IMR-90 (cell line): ENCODE data around the gene CD300LG. TPM values are rescaled to one million over a fixed set of nuclear protein-coding genes. Genes with fewer than 3 reads are reported as not detected.
A peak's percentile ranks its signal among the peaks of the same experiment; 100 is the strongest.

ENCODE experiments used
- ATAC-seq: fragments of 200-7000 bp; cut with Tn5 transposase; 2 replicates; pipeline ENCODE4 v1.9.1; 2020; ENCODE audit warnings: low read depth, mild to moderate bottlenecking, moderate library complexity
- BruUV-seq: library from RNA; stranded (reverse); fragments of 400-500 nt; replicated peaks from 2 replicates; lab custom pipeline; 2021; lab: Mats Ljungman, UMichigan
- CTCF ChIA-PET: fragments of 300-600 bp; formaldehyde crosslinking; extraction: SDS; loops from one replicate; lab custom pipeline; 2021; ENCODE audit warnings: antibody characterized with exemption; lab: Yijun Ruan, JAX
- POLR2A ChIA-PET: fragments of 300-600 bp; sonication (Branson Sonifier 250); formaldehyde crosslinking; loops from one replicate; lab custom pipeline; 2022; ENCODE audit warnings: antibody characterized with exemption; ENCODE audit not compliant: unreplicated experiment; lab: Charles Lee
- DNase-seq: peaks from one replicate; pipeline ENCODE4 v3.0.0; 2013
- H2AFZ ChIP-seq: replicated peaks from 2 replicates; pipeline ENCODE3; 2013; ENCODE audit warnings: low read length, mild to moderate bottlenecking; ENCODE audit not compliant: poor library complexity
- H2AK5ac ChIP-seq: 2 replicates; pipeline ENCODE4 v1.6.1; 2013; ENCODE audit warnings: low read depth, low read length, inconsistent platforms
- H2AK9ac ChIP-seq: replicated peaks from 2 replicates; pipeline ENCODE3; 2013; ENCODE audit warnings: mild to moderate bottlenecking, low read depth, low read length, moderate library complexity; ENCODE audit not compliant: poor library complexity
- H2BK120ac ChIP-seq: 2 replicates; pipeline ENCODE4 v1.6.1; 2013; ENCODE audit warnings: low read depth, low read length, inconsistent platforms
- H2BK15ac ChIP-seq: 3 replicates; pipeline ENCODE4 v1.6.1; 2013; ENCODE audit warnings: low read depth, low read length, inconsistent platforms
- H2BK20ac ChIP-seq: 2 replicates; pipeline ENCODE4 v1.6.1; 2013; ENCODE audit warnings: low read depth, mild to moderate bottlenecking, inconsistent platforms, low read length, moderate library complexity
- H2BK5ac ChIP-seq: 2 replicates; pipeline ENCODE4 v1.6.1; 2013; ENCODE audit warnings: mild to moderate bottlenecking, low read depth, low read length, inconsistent platforms; ENCODE audit not compliant: poor library complexity, severe bottlenecking
- H3K14ac ChIP-seq: replicated peaks from 2 replicates; pipeline ENCODE4 v1.6.1; 2013; ENCODE audit warnings: low read depth, low read length, inconsistent platforms
- H3K18ac ChIP-seq: 2 replicates; pipeline ENCODE4 v1.6.1; 2013; ENCODE audit warnings: low read depth, low read length, control low read depth
- H3K23ac ChIP-seq: 2 replicates; pipeline ENCODE4 v1.6.1; 2013; ENCODE audit warnings: low read depth, low read length, inconsistent platforms
- H3K27ac ChIP-seq: 2 replicates; pipeline ENCODE4 v1.5.1; 2013; ENCODE audit warnings: mild to moderate bottlenecking, control low read depth, low read length; ENCODE audit not compliant: insufficient read depth
- H3K27me3 ChIP-seq: 2 replicates; pipeline ENCODE4 v1.6.1; 2013; ENCODE audit warnings: low read length; ENCODE audit not compliant: control insufficient read depth, insufficient read depth
- H3K36me3 ChIP-seq: 2 replicates; pipeline ENCODE4 v1.6.1; 2013; ENCODE audit warnings: low read length, mixed read lengths; ENCODE audit not compliant: control insufficient read depth, insufficient read depth
- H3K4ac ChIP-seq: 2 replicates; pipeline ENCODE4 v1.6.1; 2013; ENCODE audit warnings: low read depth, low read length, inconsistent platforms
- H3K4me1 ChIP-seq: 2 replicates; pipeline ENCODE4 v1.6.1; 2013; ENCODE audit warnings: low read length, mixed read lengths; ENCODE audit not compliant: control insufficient read depth, insufficient read depth
- H3K4me2 ChIP-seq: 2 replicates; pipeline ENCODE4 v1.6.1; 2013; ENCODE audit warnings: low read depth, mild to moderate bottlenecking, control low read depth, low read length, moderate library complexity
- H3K4me3 ChIP-seq: 2 replicates; pipeline ENCODE4 v1.5.1; 2013; ENCODE audit warnings: low read depth, mild to moderate bottlenecking, control low read depth, low read length, moderate library complexity; ENCODE audit not compliant: insufficient read depth
- H3K56ac ChIP-seq: 2 replicates; pipeline ENCODE4 v1.6.1; 2013; ENCODE audit warnings: low read length, inconsistent platforms; ENCODE audit not compliant: insufficient read depth; ENCODE audit errors: extremely low read depth
- H3K79me1 ChIP-seq, 2 experiments: 2 replicates each; pipeline ENCODE4 v1.6.1; 2013; ENCODE audit warnings: low read length in 2 of 2, inconsistent platforms in 1 of 2, low read depth in 1 of 2
- H3K9ac ChIP-seq: 2 replicates; pipeline ENCODE4 v1.6.1; 2013; ENCODE audit warnings: low read depth, low read length, control low read depth
- H3K9me1 ChIP-seq: 2 replicates; pipeline ENCODE4 v1.6.1; 2013; ENCODE audit warnings: low read length, inconsistent platforms; ENCODE audit not compliant: insufficient read depth
- H3K9me3 ChIP-seq: 2 replicates; pipeline ENCODE4 v1.6.1; 2013; ENCODE audit warnings: low read length; ENCODE audit not compliant: control insufficient read depth, insufficient read depth
- H4K20me1 ChIP-seq: 2 replicates; pipeline ENCODE4 v1.6.1; 2013; ENCODE audit warnings: low read length, inconsistent platforms; ENCODE audit not compliant: insufficient read depth
- H4K5ac ChIP-seq: 2 replicates; pipeline ENCODE4 v1.6.1; 2013; ENCODE audit warnings: mild to moderate bottlenecking, low read depth, low read length, control low read depth
- H4K8ac ChIP-seq, 2 experiments: 2 replicates each; pipeline ENCODE4 v1.6.1; 2013; ENCODE audit warnings: low read depth in 2 of 2, low read length in 2 of 2, control low read depth in 1 of 2, inconsistent platforms in 1 of 2
- H4K91ac ChIP-seq: 2 replicates; pipeline ENCODE4 v1.6.1; 2013; ENCODE audit warnings: low read depth, low read length, inconsistent platforms; ENCODE audit not compliant: insufficient read depth
- BHLHE40 ChIP-seq: fragments of 150-350 bp; IDR thresholded peaks from 2 replicates; pipeline ENCODE4 v1.6.1; 2016; ENCODE audit warnings: mild to moderate bottlenecking, low read depth, low read length
- CEBPB ChIP-seq: IDR thresholded peaks from 2 replicates; pipeline ENCODE4 v1.6.1; 2012; ENCODE audit warnings: low read depth, low read length, improper control_type of control experiment
- CHD1 ChIP-seq: IDR thresholded peaks from 2 replicates; pipeline ENCODE4 v1.6.1; 2012; ENCODE audit warnings: low read depth, low read length, improper control_type of control experiment
- ELK1 ChIP-seq: fragments of 150-350 bp; IDR thresholded peaks from 2 replicates; pipeline ENCODE4 v1.6.1; 2016; ENCODE audit warnings: low read depth, mild to moderate bottlenecking, low read length, moderate library complexity, borderline replicate concordance
- FOS ChIP-seq: fragments of 150-350 bp; IDR thresholded peaks from 2 replicates; pipeline ENCODE4 v1.6.1; 2016; ENCODE audit warnings: low read depth, low read length
- POLR2A ChIP-seq: IDR thresholded peaks from 2 replicates; pipeline ENCODE4 v1.6.1; 2012; ENCODE audit warnings: mild to moderate bottlenecking, low read depth, low read length
- RAD21 ChIP-seq: IDR thresholded peaks from 2 replicates; pipeline ENCODE4 v1.6.1; 2012; ENCODE audit warnings: low read length, improper control_type of control experiment
- RFX5 ChIP-seq: IDR thresholded peaks from 2 replicates; pipeline ENCODE4 v1.8.0; 2012; ENCODE audit warnings: low read depth, mild to moderate bottlenecking, low read length, moderate library complexity
- SMC3 ChIP-seq: fragments of 150-350 bp; IDR thresholded peaks from 2 replicates; pipeline ENCODE4 v1.6.1; 2016; ENCODE audit warnings: low read depth, mild to moderate bottlenecking, antibody characterized with exemption, low read length, moderate library complexity
- WGBS, 2 experiments: methylation state at CpG; one replicate each; pipeline versions ENCODE4 v1.1.5 to v1.1.7; 2013; ENCODE audit warnings: missing lambda C conversion rate in 2 of 2; ENCODE audit not compliant: insufficient read length in 1 of 2; ENCODE audit errors: extremely low coverage in 2 of 2; 5-methylcytosine and 5-hydroxymethylcytosine counted together
- dilution Hi-C: fragments of 300-500 bp; cut with HindIII; formaldehyde crosslinking; loops from one replicate; pipeline ENCODE4 v1.14.3; 2018; ENCODE audit warnings: low sequenced_read_pairs; ENCODE audit not compliant: unreplicated experiment
- in situ Hi-C: fragments of 300-500 bp; cut with MboI; formaldehyde crosslinking; loops from 3 replicates; pipeline ENCODE4 v1.14.3; 2019; ENCODE audit warnings: low sequenced_read_pairs, inconsistent platforms, mixed read lengths
- intact Hi-C: fragments of 100-400 bp; cut with micrococcal nuclease; formaldehyde crosslinking; loops from 2 replicates; pipeline ENCODE4 v1.10.0; 2022
- polyA plus RNA-seq, 3 experiments: library from polyadenylated mRNA; depleted of rRNA; stranded (reverse); fragments of >200 nt; gene quantifications; 2 replicates each; pipeline ENCODE4 v1.2.3, GENCODE V29; 2012; ENCODE audit warnings: low replicate concordance in 1 of 3
- total RNA-seq: library from RNA; depleted of rRNA; stranded (reverse); fragments of >200 nt; gene quantifications from 2 replicates; pipeline ENCODE4 v1.2.3, GENCODE V29; 2012

CD300LG gene
- total and polyA plus RNA-seq, 2 of the 4 experiments (the other 2 are of a cell fraction) = not detected

DNA sequence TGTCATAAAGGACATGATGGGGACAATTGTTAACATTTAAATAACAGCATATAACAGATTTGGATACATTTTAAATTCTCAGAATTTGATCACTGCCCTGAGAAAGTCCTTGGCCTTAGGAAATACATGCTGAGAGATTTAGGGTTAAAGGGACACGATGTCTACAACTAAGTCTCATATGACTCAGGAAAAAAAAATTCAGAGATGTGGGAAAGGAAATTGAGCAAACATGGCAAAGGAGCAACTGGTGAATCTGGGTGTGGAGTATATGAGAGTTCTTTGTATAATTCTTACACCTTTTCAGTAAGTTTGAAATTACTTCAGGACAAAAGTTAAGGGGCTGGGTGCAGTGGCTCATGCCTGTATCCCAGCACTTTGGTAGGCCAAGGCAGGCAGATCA lies 32.3 kb upstream of the CD300LG start:
- dilution Hi-C loops = no loop called here
- peak; percentile 77 for DNase-seq
- Histone ChIP-seq H3K23ac (no peak overlapping the region), H3K14ac (0 out of 2 replicates have a peak overlapping the region, but pooled peaks have one; percentile 29), H4K5ac (peak overlapping the region; percentile 70), H2AK9ac (no peak overlapping the region), H3K4ac (peak overlapping the region; percentile 66), H3K9me1 (peaks cover 11% of the 10 kb centered on the region; the same call in 1 of the 2 replicates), H3K27ac (0 out of 2 replicates have a peak overlapping the region, but pooled peaks have one; percentile 5), H4K20me1 (no peaks in the 10 kb centered on the region), H3K4me3 (no peak overlapping the region), H3K9ac (no peak overlapping the region), H3K9me3 (no peaks in the 10 kb centered on the region), H4K8ac (peak overlapping the region in 1 of 2 experiments; percentile 49; a peak in 1 of 4 replicates), H3K4me1 (peaks cover 6% of the 10 kb centered on the region), H2BK15ac (no peak overlapping the region), H3K79me1 (peaks cover 3 to 12% of the 10 kb centered on the region in 2 experiments; a peak in 1 of 4 replicates), H3K27me3 (no peaks in the 10 kb centered on the region), H3K36me3 (peaks cover 24% of the 10 kb centered on the region), H3K4me2 (peak overlapping the region; percentile 52; the same call in 1 of the 2 replicates), H2BK120ac (peak overlapping the region; percentile 68; the same call in 1 of the 2 replicates), H2AK5ac (peak overlapping the region; percentile 70; the same call in 1 of the 2 replicates), H2BK5ac (peak overlapping the region; percentile 48), H2AFZ (no peak overlapping the region), H2BK20ac (peak overlapping the region; percentile 30; the same call in 1 of the 2 replicates), H4K91ac (0 out of 2 replicates have a peak overlapping the region, but pooled peaks have one; percentile 33), H3K18ac (0 out of 2 replicates have a peak overlapping the region, but pooled peaks have one; percentile 34), H3K56ac (no peak overlapping the region)
- CTCF ChIA-PET = no interaction called here
- no peak for TF ChIP-seq BHLHE40
- TF ChIP-seq CHD1 = no peak
- TF ChIP-seq CEBPB = peak; percentile 75
- no peak for TF ChIP-seq RAD21
- no peak for TF ChIP-seq RFX5
- no peak for TF ChIP-seq SMC3
- no peak for TF ChIP-seq ELK1
- TF ChIP-seq POLR2A = no peak
- TF ChIP-seq FOS = no peak; the same call in 1 of the 2 replicates
- WGBS, 2 experiments = no CpG with 5 or more reads among the region's 1 CpG
- in situ Hi-C loops = no loop called here
- POLR2A ChIA-PET = no interaction called here
- ATAC-seq = peak; percentile 86
- BruUV-seq = no TSS peak
- intact Hi-C loops = no loop called here
